GM23338 (cell line): ENCODE measurements around the gene SRP14. TPM values are rescaled to one million over a fixed set of nuclear protein-coding genes. Genes with fewer than 3 reads are reported as not detected.

Experiments used
- CREB1 ChIP-seq: fragments of 250-450 bp; sonication (Bioruptor Pico); IDR thresholded peaks from 2 replicates; pipeline ENCODE4 v1.5.0; 2020; ENCODE audit warnings: low read depth, mild to moderate bottlenecking, moderate library complexity
- ETS1 ChIP-seq: IDR thresholded peaks from 2 replicates; pipeline ENCODE4 v1.6.1; 2016; ENCODE audit warnings: antibody characterized with exemption
- EZH2 ChIP-seq: fragments of 200-600 bp; sonication (generic); IDR thresholded peaks from one replicate; pipeline ENCODE4 v1.8.0; 2017; ENCODE audit warnings: antibody characterized with exemption, mild to moderate bottlenecking, low read depth; ENCODE audit not compliant: unreplicated experiment
- EZH2phosphoT487 ChIP-seq: fragments of 200-600 bp; sonication (generic); IDR thresholded peaks from one replicate; pipeline ENCODE4 v1.8.1; 2018; ENCODE audit warnings: antibody characterized with exemption; ENCODE audit not compliant: unreplicated experiment
- JUNB ChIP-seq: IDR thresholded peaks from one replicate; pipeline ENCODE4 v1.6.1; 2016; ENCODE audit warnings: antibody characterized with exemption; ENCODE audit not compliant: unreplicated experiment
- NANOG ChIP-seq: IDR thresholded peaks from 2 replicates; pipeline ENCODE4 v1.6.1; 2016; ENCODE audit warnings: antibody characterized with exemption, borderline replicate concordance
- POLR2AphosphoS5 ChIP-seq: IDR thresholded peaks from 2 replicates; pipeline ENCODE4 v1.6.1; 2016; ENCODE audit warnings: antibody characterized with exemption, low read depth
- REST ChIP-seq: IDR thresholded peaks from one replicate; pipeline ENCODE4 v1.6.1; 2018; ENCODE audit warnings: antibody characterized with exemption; ENCODE audit not compliant: unreplicated experiment
- STAT1 ChIP-seq: IDR thresholded peaks from one replicate; pipeline ENCODE4 v1.6.1; 2016; ENCODE audit warnings: antibody characterized with exemption; ENCODE audit not compliant: unreplicated experiment
- ZNF114 ChIP-seq: fragments of 250-450 bp; sonication (Bioruptor Pico); IDR thresholded peaks from 2 replicates; pipeline ENCODE4 v1.5.0; 2020; ENCODE audit warnings: mild to moderate bottlenecking, moderate library complexity
- ZNF331 ChIP-seq: fragments of 250-450 bp; sonication (Bioruptor Pico); IDR thresholded peaks from 2 replicates; pipeline ENCODE4 v1.5.0; 2020; ENCODE audit warnings: low read depth, mild to moderate bottlenecking, moderate library complexity
- ZNF462 ChIP-seq: fragments of 250-450 bp; sonication (Bioruptor Pico); IDR thresholded peaks from 2 replicates; pipeline ENCODE4 v1.5.0; 2020; ENCODE audit warnings: mild to moderate bottlenecking, moderate library complexity
- polyA plus RNA-seq: library from polyadenylated mRNA; unstranded; fragments of >200 nt; fragmentation: Nextera tagmentation; extraction: Ambion mirVana; gene quantifications from 2 replicates; pipeline ENCODE4 v1.2.1, GENCODE V29; 2016
- total RNA-seq: library from RNA; depleted of rRNA; stranded (reverse); fragments of >200 nt; shearing (Covaris generic); gene quantifications from 2 replicates; pipeline ENCODE4 v1.2.3, GENCODE V29; 2014

Gene SRP14
- total and polyA plus RNA-seq, 2 experiments from 2014 or later: 249 to 1,412 TPM

- TF ChIP-seq ZNF462 (CRISPR knock-in tag) (no peak), REST (no peak), ETS1 (no peak), CREB1 (CRISPR knock-in tag) (no peak), NANOG (no peak), JUNB (no peak), ZNF114 (no peak), STAT1 (no peak), EZH2phosphoT487 (no peak), ZNF331 (CRISPR knock-in tag) (no peak), EZH2 (no peak), POLR2AphosphoS5 (no peak)
Observed at GRCh38 chr15:40040293-40040635, 1.3 kb upstream of the SRP14 start (continued).
